Measurements from ENCODE around the gene SLC29A1.
A peak's percentile ranks its signal among the peaks of the same experiment; 100 is the strongest.

DNA sequence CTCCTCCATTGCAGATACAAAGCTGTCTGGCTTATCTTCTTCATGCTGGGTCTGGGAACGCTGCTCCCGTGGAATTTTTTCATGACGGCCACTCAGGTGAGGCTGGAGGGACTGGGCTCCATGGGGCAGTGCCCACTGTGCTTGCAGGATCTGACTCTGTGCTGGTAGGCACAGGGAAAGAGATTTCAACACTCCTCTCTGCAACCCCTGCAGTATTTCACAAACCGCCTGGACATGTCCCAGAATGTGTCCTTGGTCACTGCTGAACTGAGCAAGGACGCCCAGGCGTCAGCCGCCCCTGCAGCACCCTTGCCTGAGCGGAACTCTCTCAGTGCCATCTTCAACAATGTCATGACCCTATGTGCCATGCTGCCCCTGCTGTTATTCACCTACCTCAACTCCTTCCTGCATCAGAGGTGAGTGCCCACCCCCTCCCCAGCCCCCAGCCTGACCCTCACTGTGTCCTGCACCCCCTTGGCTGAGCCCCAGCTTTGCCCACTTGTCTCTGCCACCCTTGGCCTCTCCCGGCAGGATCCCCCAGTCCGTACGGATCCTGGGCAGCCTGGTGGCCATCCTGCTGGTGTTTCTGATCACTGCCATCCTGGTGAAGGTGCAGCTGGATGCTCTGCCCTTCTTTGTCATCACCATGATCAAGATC, 6.1 kb downstream of the SLC29A1 start:
- TF ChIP-seq POLR2A (IDR thresholded peaks at IDR 0.05) (peak; percentile 57 to 76), CTCF (IDR thresholded peaks at IDR 0.05 in 4 of 5, conservative IDR thresholded peaks at IDR 0.05 in 1 of 5) (no peak)
